H1 (cell line): Measurements from ENCODE around the gene LDLRAD3. TPM values are rescaled to one million over a fixed set of nuclear protein-coding genes. Genes with fewer than 3 reads are reported as not detected.

Source experiments
- CTCF ChIA-PET: fragments of 300-600 bp; sonication (Branson Sonifier 250); formaldehyde crosslinking; loops from one replicate; lab custom pipeline; 2021; ENCODE audit not compliant: partially characterized antibody; lab: Charles Lee
- POLR2A ChIA-PET: fragments of 300-600 bp; sonication (Branson Sonifier 250); formaldehyde crosslinking; loops from one replicate; lab custom pipeline; 2021; ENCODE audit warnings: inconsistent platforms; ENCODE audit not compliant: partially characterized antibody; lab: Charles Lee
- DNase-seq, 2 experiments: peaks; one replicate each; pipeline versions ENCODE4 v3.0.0 to v3.0.0-alpha.2; 2010 to 2022; ENCODE audit warnings: low spot score in 2 of 2, low read depth in 1 of 2, mixed read lengths in 1 of 2
- FAIRE-seq: peaks from 2 replicates; lab custom pipeline; 2011; peaks lifted over from hg19 to GRCh38; lab: Jason Lieb, UNC
- H2AFZ ChIP-seq: 2 replicates; pipeline ENCODE4 v1.8.1; 2012; ENCODE audit warnings: low read length, inconsistent platforms
- H2AK5ac ChIP-seq: 2 replicates; pipeline ENCODE4 v1.6.1; 2013; ENCODE audit warnings: low read depth, low read length
- H2BK120ac ChIP-seq: replicated peaks from 2 replicates; pipeline ENCODE3; 2013; ENCODE audit warnings: low read depth, low read length, inconsistent platforms
- H2BK12ac ChIP-seq: 2 replicates; pipeline ENCODE4 v1.6.1; 2013; ENCODE audit warnings: low read depth, low read length
- H2BK15ac ChIP-seq: 2 replicates; pipeline ENCODE4 v1.6.1; 2013; ENCODE audit warnings: low read length
- H2BK20ac ChIP-seq: 2 replicates; pipeline ENCODE4 v1.6.1; 2013; ENCODE audit warnings: low read length
- H2BK5ac ChIP-seq: 2 replicates; pipeline ENCODE4 v1.6.1; 2013; ENCODE audit warnings: low read depth, low read length
- H3K14ac ChIP-seq: 2 replicates; pipeline ENCODE4 v1.6.1; 2013; ENCODE audit warnings: inconsistent platforms; ENCODE audit not compliant: insufficient read length
- H3K18ac ChIP-seq: 2 replicates; pipeline ENCODE4 v1.6.1; 2013; ENCODE audit warnings: low read length; ENCODE audit errors: extremely low read depth
- H3K23ac ChIP-seq: 2 replicates; pipeline ENCODE4 v1.6.1; 2013; ENCODE audit warnings: inconsistent platforms; ENCODE audit not compliant: insufficient read length
- H3K23me2 ChIP-seq: 2 replicates; pipeline ENCODE4 v1.6.1; 2013; ENCODE audit warnings: low read depth, low read length
- H3K27ac ChIP-seq: 2 replicates; pipeline ENCODE4 v1.6.1; 2011; ENCODE audit warnings: low read depth, low read length, inconsistent platforms
- H3K27me3 ChIP-seq, 4 experiments: replicated peaks in 1 of 4; 1 replicate in 1 of 4; 2 replicates in 3 of 4; pipeline versions ENCODE4 v1.6.1 to v1.8.1; 2011 to 2013; ENCODE audit warnings: low read length in 3 of 4, mild to moderate bottlenecking in 3 of 4, inconsistent platforms in 2 of 4, mixed read lengths in 2 of 4, moderate library complexity in 1 of 4; ENCODE audit not compliant: control insufficient read depth in 3 of 4, insufficient read depth in 3 of 4; ENCODE audit errors: extremely low read depth in 1 of 4
- H3K36me3 ChIP-seq, 4 experiments: 2 replicates each; pipeline versions ENCODE4 v1.6.1 to v1.8.1; 2011 to 2013; ENCODE audit warnings: mild to moderate bottlenecking in 4 of 4, low read length in 3 of 4, moderate library complexity in 2 of 4, control low read depth in 1 of 4, inconsistent platforms in 1 of 4; ENCODE audit not compliant: insufficient read depth in 4 of 4, control insufficient read depth in 2 of 4
- H3K4ac ChIP-seq: replicated peaks from 2 replicates; pipeline ENCODE3; 2013; ENCODE audit warnings: low read length, low read depth, mixed read lengths, inconsistent platforms; ENCODE audit not compliant: insufficient read length
- H3K4me1 ChIP-seq, 4 experiments: replicated peaks in 1 of 4; 1 replicate in 1 of 4; 2 replicates in 3 of 4; pipeline versions ENCODE4 v1.6.1 to v1.8.1; 2011 to 2013; ENCODE audit warnings: low read length in 3 of 4, inconsistent platforms in 2 of 4, mixed read lengths in 1 of 4; ENCODE audit not compliant: insufficient read depth in 4 of 4, control insufficient read depth in 3 of 4
- H3K4me2 ChIP-seq, 2 experiments: 2 replicates each; pipeline versions ENCODE4 v1.6.1 to v1.8.1; 2011 to 2013; ENCODE audit warnings: low read depth in 2 of 2, low read length in 2 of 2, control low read depth in 1 of 2, inconsistent platforms in 1 of 2, mild to moderate bottlenecking in 1 of 2; ENCODE audit not compliant: insufficient read depth in 1 of 2
- H3K4me3 ChIP-seq, 4 experiments: fragments of 200-600, 300-600 bp in 1 of 4; sonication (generic), shearing (Covaris generic), sonication (Bioruptor Twin) in 1 of 4; 2 replicates each; pipeline versions ENCODE4 v1.5.1 to v1.8.1; 2011 to 2016; ENCODE audit warnings: low read length in 4 of 4, low read depth in 3 of 4, control low read depth in 2 of 4, inconsistent platforms in 2 of 4, mild to moderate bottlenecking in 2 of 4, mixed read lengths in 1 of 4, moderate library complexity in 1 of 4; ENCODE audit not compliant: insufficient read depth in 2 of 4; ENCODE audit errors: extremely low read depth in 1 of 4
- H3K56ac ChIP-seq: replicated peaks from 2 replicates; pipeline ENCODE3; 2013; ENCODE audit warnings: low read depth, mild to moderate bottlenecking, mixed read lengths, low read length, inconsistent platforms; ENCODE audit not compliant: insufficient read length
- H3K79me1 ChIP-seq: 2 replicates; pipeline ENCODE4 v1.6.1; 2013; ENCODE audit warnings: low read depth, low read length, control low read depth
- H3K79me2 ChIP-seq, 2 experiments: 2 replicates each; pipeline versions ENCODE4 v1.6.1 to v1.8.1; 2012 to 2013; ENCODE audit warnings: low read length in 2 of 2, mild to moderate bottlenecking in 2 of 2, inconsistent platforms in 1 of 2; ENCODE audit not compliant: insufficient read depth in 2 of 2, control insufficient read depth in 1 of 2
- H3K9ac ChIP-seq, 4 experiments: replicated peaks in 1 of 4; 1 replicate in 1 of 4; 2 replicates in 3 of 4; pipeline versions ENCODE4 v1.6.1 to v1.8.1; 2011 to 2013; ENCODE audit warnings: low read depth in 3 of 4, low read length in 3 of 4, control low read depth in 2 of 4, mild to moderate bottlenecking in 2 of 4, moderate library complexity in 2 of 4, inconsistent platforms in 1 of 4; ENCODE audit errors: extremely low read depth in 1 of 4
- H3K9me3 ChIP-seq, 2 experiments: 2 replicates each; pipeline versions ENCODE4 v1.6.1 to v1.8.1; 2012 to 2013; ENCODE audit warnings: mild to moderate bottlenecking in 2 of 2, moderate library complexity in 2 of 2, control low read depth in 1 of 2, inconsistent platforms in 1 of 2, low read depth in 1 of 2, low read length in 1 of 2, mixed read lengths in 1 of 2; ENCODE audit not compliant: insufficient read depth in 2 of 2
- H4K20me1 ChIP-seq, 2 experiments: replicated peaks in 1 of 2; 2 replicates each; pipeline versions ENCODE3 to v1.8.1; 2011 to 2013; ENCODE audit warnings: inconsistent platforms in 2 of 2, low read length in 2 of 2, mild to moderate bottlenecking in 1 of 2; ENCODE audit not compliant: insufficient read depth in 2 of 2, control insufficient read depth in 1 of 2
- H4K5ac ChIP-seq: 2 replicates; pipeline ENCODE4 v1.6.1; 2013; ENCODE audit warnings: low read length, low read depth, mixed read lengths, inconsistent platforms; ENCODE audit not compliant: insufficient read length
- H4K8ac ChIP-seq: 2 replicates; pipeline ENCODE4 v1.8.0; 2013; ENCODE audit warnings: mild to moderate bottlenecking, moderate library complexity, low read length, inconsistent platforms; ENCODE audit not compliant: insufficient read depth; ENCODE audit errors: extremely low read depth
- H4K91ac ChIP-seq: replicated peaks from 2 replicates; pipeline ENCODE3; 2013; ENCODE audit warnings: low read length, mixed read lengths, inconsistent platforms; ENCODE audit not compliant: insufficient read length
- CEBPB ChIP-seq: IDR thresholded peaks from 2 replicates; pipeline ENCODE4 v1.6.1; 2012; ENCODE audit warnings: low read depth, low read length
- CHD1 ChIP-seq: IDR thresholded peaks from 2 replicates; pipeline ENCODE4 v1.6.1; 2012; ENCODE audit warnings: low read depth, low read length, improper control_type of control experiment
- CREB1 ChIP-seq: IDR thresholded peaks from 2 replicates; pipeline ENCODE4 v1.6.1; 2012; ENCODE audit warnings: inconsistent platforms
- GTF2F1 ChIP-seq: IDR thresholded peaks from 2 replicates; pipeline ENCODE4 v1.6.1; 2012; ENCODE audit warnings: low read depth, low read length, improper control_type of control experiment, borderline replicate concordance
- JUN ChIP-seq: IDR thresholded peaks from 2 replicates; pipeline ENCODE4 v1.6.1; 2011; ENCODE audit warnings: low read depth, mild to moderate bottlenecking, improper control_type of control experiment, low read length
- JUND ChIP-seq: IDR thresholded peaks from 2 replicates; pipeline ENCODE4 v1.6.1; 2011; ENCODE audit warnings: mild to moderate bottlenecking, improper control_type of control experiment, low read length
- MAFK ChIP-seq: IDR thresholded peaks from 2 replicates; pipeline ENCODE4 v1.6.1; 2012; ENCODE audit warnings: low read depth, mild to moderate bottlenecking, improper control_type of control experiment, low read length
- NANOG ChIP-seq: IDR thresholded peaks from 2 replicates; pipeline ENCODE4 v1.6.1; 2011; ENCODE audit warnings: low read length, low read depth, mild to moderate bottlenecking, inconsistent platforms; ENCODE audit not compliant: insufficient read depth, poor library complexity, severe bottlenecking
- NRF1 ChIP-seq: IDR thresholded peaks from 2 replicates; pipeline ENCODE4 v1.6.1; 2011; ENCODE audit warnings: mild to moderate bottlenecking, low read depth, low read length, improper control_type of control experiment
- POLR2AphosphoS5 ChIP-seq: IDR thresholded peaks from 2 replicates; pipeline ENCODE4 v1.6.1; 2011; ENCODE audit warnings: low read depth, low read length
- SP4 ChIP-seq: IDR thresholded peaks from 2 replicates; pipeline ENCODE4 v1.6.1; 2012; ENCODE audit warnings: low read length, inconsistent platforms
- ZNF274 ChIP-seq: IDR thresholded peaks from 2 replicates; pipeline ENCODE4 v1.7.0; 2012; ENCODE audit warnings: low read length, borderline replicate concordance; ENCODE audit errors: extremely low read depth
- WGBS, 2 experiments: shearing (Covaris generic) in 1 of 2; methylation state at CpG; one replicate each; pipeline versions ENCODE4 v1.1.6 to v1.1.7; 2013 to 2015; ENCODE audit warnings: low lambda C conversion rate in 2 of 2, mixed read lengths in 2 of 2, inconsistent platforms in 1 of 2, low coverage in 1 of 2, missing lambda C conversion rate in 1 of 2; ENCODE audit not compliant: insufficient replicate concordance in 2 of 2, insufficient coverage in 1 of 2, insufficient read length in 1 of 2; ENCODE audit errors: extremely low coverage in 1 of 2, missing lambda C conversion rate in 1 of 2; 5-methylcytosine and 5-hydroxymethylcytosine counted together
- polyA plus RNA-seq, 7 experiments: library from polyadenylated mRNA; depleted of rRNA in 3 of 7; stranded (reverse) in 5 of 7; unstranded in 2 of 7; fragments of >200 nt in 5 of 7; fragments of 200-250 nt in 2 of 7; gene quantifications; 1 replicate in 5 of 7; 2 replicates in 1 of 7; 4 replicates in 1 of 7; pipeline versions ENCODE4 v1.2.1 to v1.2.3, GENCODE V29; 2011 to 2013; ENCODE audit warnings: missing spikeins in 2 of 7, mixed read lengths in 2 of 7
- total RNA-seq: library from RNA; stranded (reverse); fragmentation: NEBNext Ultra II Directional; extraction: Animal tissue kit (Norgen Biotek cat#: 25700); gene quantifications from 2 replicates; pipeline ENCODE4 v1.2.1, GENCODE V29; 2021

Gene LDLRAD3
- total and polyA plus RNA-seq, 2 of the 8 experiments (the other 6 are each of a cell fraction or from before 2014, with no cell fraction given) = 18.6 to 22.8 TPM

DNA sequence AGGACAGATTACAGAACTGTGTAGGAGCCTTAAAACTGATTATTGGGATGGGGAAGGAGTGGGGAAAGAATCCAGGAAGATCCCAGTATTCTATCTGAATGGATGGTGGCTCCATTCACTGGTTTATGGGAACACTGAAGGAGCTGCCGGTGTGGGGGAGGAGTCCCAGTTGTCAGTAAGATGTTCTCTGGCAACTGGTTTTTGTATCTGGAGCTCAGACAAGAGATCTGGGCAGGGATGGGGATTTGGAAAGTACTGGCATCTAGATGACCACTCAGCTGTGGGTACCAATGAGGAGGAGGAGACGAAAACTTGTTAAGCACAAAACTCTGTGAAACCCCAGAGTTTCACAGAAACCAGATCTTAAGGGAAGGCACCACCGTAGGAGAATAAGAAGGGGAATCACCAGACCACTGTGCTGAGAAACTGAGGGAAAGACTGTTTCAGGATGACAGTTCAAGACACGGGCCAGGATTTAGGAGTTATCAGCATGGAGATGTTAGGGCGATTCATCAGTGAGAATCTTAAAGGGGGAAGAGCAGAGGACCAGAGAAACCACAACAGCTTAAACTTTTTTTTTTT is 28.1 kb downstream of the LDLRAD3 start:
- Histone ChIP-seq H2BK5ac (no peak overlapping the region), H3K14ac (no peak overlapping the region), H3K23me2 (no peaks in the 10 kb centered on the region), H3K79me2 (peaks cover 16 to 88% of the 10 kb centered on the region in 2 experiments), H3K27ac (no peak overlapping the region), H2AFZ (no peak overlapping the region), H3K4me1 (peaks cover 0 to 2% (median 0%) of the 10 kb centered on the region in 4 experiments; a peak in 1 of 7 replicates), H2BK12ac (no peak overlapping the region), H3K27me3 (no peaks in the 10 kb centered on the region), H3K9me3 (peaks cover 7 to 9% of the 10 kb centered on the region in 2 experiments; a peak in 3 of 4 replicates), H2BK15ac (no peak overlapping the region), H2BK120ac (no peak overlapping the region), H2BK20ac (no peak overlapping the region), H3K4ac (no peak overlapping the region), H2AK5ac (no peak overlapping the region), H3K9ac (no peak overlapping the region), H4K20me1 (no peaks in the 10 kb centered on the region), H4K91ac (no peak overlapping the region), H3K36me3 (peaks cover 0 to 5% (median 0%) of the 10 kb centered on the region in 4 experiments; a peak in 1 of 8 replicates), H4K8ac (no peak overlapping the region), H3K79me1 (peaks cover 4% of the 10 kb centered on the region; the same call in 1 of the 2 replicates), H4K5ac (no peak overlapping the region), H3K4me3 (no peak overlapping the region), H3K18ac (no peak overlapping the region), H3K23ac (no peak overlapping the region), H3K4me2 (no peak overlapping the region), H3K56ac (no peak overlapping the region)
- FAIRE-seq (no peak), DNase-seq (no peak)
- ChIA-PET POLR2A (interaction anchor here (0.6 to 1.1 kb wide), 2 partner anchors 15 to 27 kb away, joined by 3 read pairs; no protein-coding TSS in a partner anchor), CTCF (interaction anchor here (1.3 kb wide), 1 partner anchor 150 kb away, joined by 6 read pairs; no protein-coding TSS in a partner anchor)
- 87% methylated on average over 5 of the region's 5 CpGs; no CpG with 5 or more reads in 1 of the 2 experiments for WGBS, 2 experiments
- no peak for TF ChIP-seq JUN
- no peak for TF ChIP-seq ZNF274
- no peak for TF ChIP-seq NRF1
- no peak for TF ChIP-seq CREB1
- TF ChIP-seq NANOG = no peak
- TF ChIP-seq CEBPB = no peak
- TF ChIP-seq CHD1 = no peak
- no peak for TF ChIP-seq MAFK
- TF ChIP-seq GTF2F1 = no peak
- TF ChIP-seq JUND = no peak
- TF ChIP-seq SP4 = no peak
- TF ChIP-seq POLR2AphosphoS5 = no peak
